HG02571 (cell line): ENCODE data around the gene CFAP299.

Experiments
- ATAC-seq: cut with Tn5 transposase; IDR thresholded peaks from one replicate; pipeline ENCODE4 v1.9.1; 2021; ENCODE audit warnings: mild to moderate bottlenecking, moderate library complexity; ENCODE audit not compliant: unreplicated experiment

CFAP299 gene

DNA sequence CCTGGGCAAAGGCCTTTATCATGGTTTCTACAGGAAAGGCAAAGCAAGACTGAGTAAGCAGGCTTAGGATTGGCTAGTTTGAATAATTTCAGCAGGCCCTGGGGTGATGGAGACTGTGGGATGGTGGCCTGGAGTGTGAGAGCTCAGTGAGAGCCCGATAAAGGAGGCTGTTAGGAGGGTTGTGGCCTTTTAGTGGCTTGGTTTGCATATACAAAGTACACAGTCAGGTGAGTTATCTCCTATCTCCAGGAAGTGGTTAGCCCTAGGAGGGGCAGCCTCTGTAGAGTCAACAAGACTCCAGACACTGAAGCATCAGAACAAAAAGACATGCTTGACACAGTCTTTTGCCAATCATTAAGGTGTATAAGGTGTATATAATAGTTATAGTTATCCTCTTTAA, 157.2 kb downstream of the CFAP299 start:
- no peak for ATAC-seq

- ATAC-seq, result no peak
These were observed 160.3 kb downstream of the CFAP299 start for GRCh38 chr4:80495865-80496264.

DNA sequence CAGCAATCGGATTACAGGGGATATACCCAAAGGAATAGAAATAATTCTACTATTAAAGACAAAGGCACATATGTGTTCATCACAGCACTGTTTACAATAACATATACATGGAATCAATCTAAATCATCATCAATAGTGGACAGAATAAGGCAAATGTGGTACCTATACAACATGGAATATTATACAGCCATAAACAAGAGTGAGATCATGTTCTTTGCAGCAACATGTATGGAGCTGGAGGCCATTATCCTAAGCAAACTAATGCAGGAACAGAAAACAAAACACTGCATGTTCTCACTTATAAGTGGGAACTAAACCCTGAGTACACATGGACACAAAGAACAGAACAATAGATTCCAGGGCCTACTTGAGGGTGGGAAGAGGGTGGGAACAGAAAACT, 163.2 kb downstream of the CFAP299 start:
- no peak for ATAC-seq

GRCh38 chr4:80500613-80501012, 165.1 kb downstream of the CFAP299 start:
- ATAC-seq, result no peak

GRCh38 chr4:80507077-80507476, 171.5 kb downstream of the CFAP299 start:
- no peak for ATAC-seq

DNA sequence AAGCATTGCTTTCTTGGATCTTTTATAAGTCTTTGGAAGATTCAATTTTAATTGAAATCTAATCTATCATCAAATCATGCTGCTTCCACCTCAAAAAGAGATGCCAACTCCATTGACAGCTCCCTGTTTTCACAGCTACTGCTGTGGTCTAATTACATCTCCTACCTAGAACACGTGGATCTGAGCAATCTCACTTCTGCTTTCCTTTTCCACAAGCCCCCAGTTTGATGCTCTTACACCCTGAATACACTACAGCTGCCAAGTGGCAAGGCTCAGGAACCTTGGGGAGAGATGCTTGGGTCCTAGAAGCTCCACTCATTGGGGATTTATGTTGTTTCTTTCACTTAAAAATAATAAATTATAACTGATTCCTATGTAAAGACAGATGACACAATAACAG, 172.0 kb downstream of the CFAP299 start:
- peak; percentile 81 for ATAC-seq

- no peak for ATAC-seq
These were observed 180.0 kb downstream of the CFAP299 start for GRCh38 chr4:80515496-80515895.

- ATAC-seq, result no peak
These were observed 185.9 kb downstream of the CFAP299 start for GRCh38 chr4:80521438-80521837.

- no peak for ATAC-seq
These were observed 191.2 kb downstream of the CFAP299 start for GRCh38 chr4:80526697-80527096.

GRCh38 chr4:80529026-80529425, 193.5 kb downstream of the CFAP299 start:
- no peak for ATAC-seq

GRCh38 chr4:80532674-80533333, 197.3 kb downstream of the CFAP299 start:
- ATAC-seq, result no peak

GRCh38 chr4:80535551-80535950, 200.0 kb downstream of the CFAP299 start:
- no peak for ATAC-seq

DNA sequence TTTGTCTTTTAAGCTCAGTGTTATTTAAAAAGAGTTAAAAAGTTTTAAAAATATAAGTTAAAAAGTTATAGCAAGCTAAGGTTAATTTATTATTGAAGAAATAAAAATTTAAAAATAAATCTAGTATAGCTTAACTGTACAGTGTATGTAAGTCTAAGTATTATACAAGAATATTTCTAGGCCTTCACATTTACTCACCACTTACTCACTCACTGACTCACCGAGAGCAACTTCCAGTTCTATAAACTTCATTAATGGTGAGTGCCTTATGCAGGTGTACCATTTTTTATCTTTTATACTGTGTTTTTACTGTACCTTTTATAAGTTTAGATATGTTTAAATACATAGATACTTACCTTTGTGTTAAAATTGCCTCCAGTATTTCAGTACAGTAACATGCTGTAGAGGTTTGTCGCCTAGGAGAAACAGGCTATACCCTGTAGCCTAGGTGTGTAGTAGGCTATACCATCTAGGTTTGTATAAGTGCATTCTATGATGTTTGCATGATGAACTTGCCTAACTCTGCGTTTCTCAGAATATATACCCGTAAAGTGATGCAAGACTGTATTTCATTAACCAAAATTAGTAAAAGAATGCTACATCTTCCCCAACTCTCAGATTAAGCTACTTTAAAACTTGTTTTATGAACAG, 202.9 kb downstream of the CFAP299 start:
- ATAC-seq, result no peak

GRCh38 chr4:80539190-80539589, 203.7 kb downstream of the CFAP299 start:
- no peak for ATAC-seq

DNA sequence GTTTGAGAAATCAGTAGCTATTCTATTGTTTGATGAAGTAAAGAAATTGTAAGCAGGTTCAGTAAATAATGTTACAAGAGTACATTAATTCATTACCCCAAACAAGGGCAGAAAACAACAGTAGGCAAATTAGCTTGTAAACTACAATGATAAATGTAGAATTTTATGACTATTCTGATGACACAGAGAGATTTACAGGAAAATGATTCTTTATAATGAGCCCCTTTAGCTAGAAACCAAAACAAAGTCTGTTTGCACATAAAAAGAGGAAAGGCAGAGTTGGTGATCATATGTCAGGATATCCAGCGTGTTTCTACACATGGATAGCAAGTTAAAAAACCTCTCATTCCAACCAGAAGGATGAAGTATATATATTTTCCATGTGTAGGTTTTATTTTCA, 204.8 kb downstream of the CFAP299 start:
- no peak for ATAC-seq

DNA sequence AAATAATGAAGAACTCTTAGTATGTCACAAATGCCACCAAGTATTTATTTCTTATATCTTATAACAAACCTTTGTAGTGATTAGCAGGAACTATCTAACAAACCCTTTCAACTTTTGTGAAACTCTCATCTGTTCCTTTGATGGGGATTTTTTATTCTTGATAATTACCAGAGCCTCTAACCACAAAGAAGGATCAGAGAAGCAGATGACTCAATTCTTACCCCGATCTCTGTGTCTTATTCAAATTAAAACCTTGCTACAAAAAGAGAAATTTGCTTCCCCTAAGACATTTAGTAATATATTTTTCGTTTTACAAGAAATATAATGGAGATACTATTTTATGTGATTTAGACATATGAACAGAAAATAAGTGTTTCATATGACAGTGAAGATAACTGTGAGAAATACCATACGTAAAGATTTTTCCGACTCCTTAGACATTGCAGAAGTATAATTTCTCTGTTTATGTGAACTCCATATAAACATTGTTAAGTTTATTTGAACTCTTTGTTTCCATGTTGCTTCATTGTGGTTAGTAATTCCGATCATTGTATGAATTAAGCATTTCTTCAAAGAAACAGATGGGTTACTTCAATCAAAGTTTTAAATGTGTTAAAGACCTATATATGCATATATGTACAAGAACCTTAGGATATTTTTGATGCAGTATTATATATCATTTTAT, 205.4 kb downstream of the CFAP299 start:
- ATAC-seq, result peak; percentile 82

GRCh38 chr4:80542747-80543146, 207.2 kb downstream of the CFAP299 start:
- no peak for ATAC-seq

DNA sequence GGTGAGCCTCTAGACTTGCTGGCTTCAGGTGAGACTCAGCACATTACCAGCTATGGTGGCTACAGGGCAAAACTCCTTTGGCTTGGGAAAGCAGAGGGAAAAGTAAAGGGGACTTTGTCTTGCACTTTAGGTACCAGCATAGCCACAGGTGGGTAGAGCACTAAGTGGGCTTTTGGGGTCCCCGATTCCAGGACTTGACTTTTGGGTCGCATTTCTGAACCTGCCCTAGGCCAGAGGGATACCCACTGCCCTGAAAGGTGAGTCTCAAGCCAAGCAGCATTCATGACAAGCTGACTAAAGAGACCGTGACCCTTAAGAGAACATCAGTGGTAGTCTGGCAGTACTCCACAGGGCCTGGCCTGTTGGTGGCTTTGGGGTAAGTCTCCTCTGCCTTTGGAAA, 224.8 kb downstream of the CFAP299 start:
- ATAC-seq, result no peak

DNA sequence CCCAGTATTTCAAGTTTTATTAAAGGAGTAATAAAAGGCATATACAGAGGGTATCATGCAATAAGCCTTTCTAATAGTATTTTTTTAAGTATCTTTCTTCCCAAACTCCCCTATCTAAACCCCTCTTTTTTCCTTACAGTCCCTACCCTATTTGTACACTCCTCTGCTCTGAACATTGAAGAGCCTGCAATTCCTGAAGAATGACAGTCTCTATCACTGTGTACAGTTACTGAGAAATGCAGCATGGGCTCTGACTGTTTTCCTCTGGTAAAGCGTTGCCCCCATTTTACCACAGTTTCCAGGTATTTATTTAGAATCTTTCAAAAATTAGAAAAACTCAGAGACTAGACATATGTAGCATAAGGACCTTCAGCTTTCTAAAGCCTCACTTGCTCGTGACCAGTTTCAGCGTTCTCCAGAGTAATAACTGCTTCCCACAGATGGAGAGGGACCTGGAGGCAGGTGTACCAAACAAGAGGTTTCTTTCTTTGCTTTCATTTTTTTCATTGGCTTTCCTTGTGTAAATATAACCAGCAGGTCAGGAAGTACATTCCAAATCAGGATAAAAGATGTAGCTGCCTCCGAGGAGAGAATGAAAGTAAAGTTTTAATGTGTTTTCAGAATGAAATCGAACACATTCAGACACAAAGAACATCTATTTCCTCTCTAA, 230.8 kb downstream of the CFAP299 start:
- ATAC-seq, result no peak

DNA sequence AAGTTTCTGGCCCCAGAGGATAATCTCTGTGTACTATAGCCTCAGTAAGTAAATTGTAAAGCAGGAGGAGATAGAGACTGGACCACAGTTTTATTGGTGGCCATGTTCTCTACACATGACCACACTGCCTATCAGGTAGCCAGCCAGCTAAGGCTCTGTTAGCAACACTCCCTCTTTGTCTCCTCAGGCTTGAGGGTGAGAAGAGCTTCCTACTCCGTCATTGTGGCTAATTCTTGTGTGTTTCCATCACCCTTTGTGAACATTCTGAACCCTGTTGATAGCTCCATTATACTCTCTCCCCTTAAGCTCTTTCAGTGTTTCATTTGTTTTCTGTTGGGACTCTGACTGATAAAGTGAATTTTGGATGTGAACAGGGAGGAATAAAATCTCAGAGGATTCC, 233.4 kb downstream of the CFAP299 start:
- no peak for ATAC-seq

GRCh38 chr4:80576796-80577195, 241.3 kb downstream of the CFAP299 start:
- no peak for ATAC-seq

- no peak for ATAC-seq
These were observed 242.5 kb downstream of the CFAP299 start for GRCh38 chr4:80578001-80578400.
